Progenitor cell of endocrine pancreas (in vitro differentiated cells): Measurements from ENCODE around the gene RASGEF1C. TPM values are rescaled to one million over a fixed set of nuclear protein-coding genes. Genes with fewer than 3 reads are reported as not detected.

Source experiments
- DNase-seq: peaks from one replicate; pipeline ENCODE4 v3.0.0; 2021; ENCODE audit warnings: low spot score; ENCODE audit not compliant: unreplicated experiment
- H3K27ac Mint-ChIP-seq: 2 replicates; pipeline ENCODE4 v1.8.0; 2021; ENCODE audit warnings: mild to moderate bottlenecking, moderate library complexity, mixed read lengths
- H3K27me3 Mint-ChIP-seq: 2 replicates; pipeline ENCODE4 v1.8.0; 2021; ENCODE audit warnings: mixed read lengths
- H3K36me3 Mint-ChIP-seq: 2 replicates; pipeline ENCODE4 v1.8.0; 2022; ENCODE audit warnings: mixed read lengths; ENCODE audit not compliant: insufficient read depth
- H3K4me1 Mint-ChIP-seq: 2 replicates; pipeline ENCODE4 v1.8.0; 2021; ENCODE audit warnings: low read depth, mixed read lengths
- H3K4me3 Mint-ChIP-seq: 2 replicates; pipeline ENCODE4 v1.8.0; 2021; ENCODE audit warnings: low read depth, mild to moderate bottlenecking, moderate library complexity, mixed read lengths
- H3K9me3 Mint-ChIP-seq: 2 replicates; pipeline ENCODE4 v1.8.0; 2021; ENCODE audit warnings: low read depth, mixed read lengths
- CTCF ChIP-seq: fragments of 200-600 bp; sonication (generic); IDR thresholded peaks from one replicate; pipeline ENCODE4 v1.5.0; 2021; ENCODE audit warnings: antibody characterized with exemption, mild to moderate bottlenecking; ENCODE audit not compliant: unreplicated experiment
- total RNA-seq: library from RNA; stranded (reverse); gene quantifications from 2 replicates; pipeline ENCODE4 v1.2.1, GENCODE V29; 2021

Gene RASGEF1C
- total RNA-seq, 1 donor from 2014 or later = 1.3 TPM

DNA sequence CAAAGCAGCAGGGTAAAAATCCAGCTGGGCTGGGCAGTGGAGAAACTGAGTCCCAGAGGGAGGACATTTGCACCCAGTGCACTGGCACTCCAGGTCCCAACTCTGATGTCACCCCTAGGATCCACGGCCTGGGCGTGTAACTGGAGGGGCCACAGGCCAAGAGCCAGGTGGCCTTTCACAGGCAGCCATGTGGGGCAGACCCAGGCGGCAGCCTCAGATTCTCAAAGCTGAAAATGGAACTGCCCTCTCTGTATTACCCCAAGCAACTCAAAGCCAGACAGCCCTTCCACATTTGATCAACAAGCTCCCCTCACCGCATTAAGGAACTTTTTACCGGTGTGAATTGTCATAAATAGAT is 46.7 kb downstream of the RASGEF1C start:
- TF ChIP-seq CTCF = no peak
- Mint-ChIP-seq H3K27ac (no peak overlapping the region), H3K9me3 (peaks cover 11% of the 10 kb centered on the region), H3K4me1 (no peaks in the 10 kb centered on the region), H3K36me3 (no peaks in the 10 kb centered on the region), H3K4me3 (no peak overlapping the region), H3K27me3 (peaks cover 23% of the 10 kb centered on the region)
- no peak for DNase-seq

GRCh38 chr5:180161420-180162303 is 47.3 kb downstream of the RASGEF1C start:
- Mint-ChIP-seq H3K4me3 (no peak overlapping the region), H3K27me3 (peaks cover 23% of the 10 kb centered on the region), H3K9me3 (peaks cover 11% of the 10 kb centered on the region), H3K4me1 (no peaks in the 10 kb centered on the region), H3K27ac (no peak overlapping the region), H3K36me3 (no peaks in the 10 kb centered on the region)
- DNase-seq = no peak
- no peak for TF ChIP-seq CTCF

DNA sequence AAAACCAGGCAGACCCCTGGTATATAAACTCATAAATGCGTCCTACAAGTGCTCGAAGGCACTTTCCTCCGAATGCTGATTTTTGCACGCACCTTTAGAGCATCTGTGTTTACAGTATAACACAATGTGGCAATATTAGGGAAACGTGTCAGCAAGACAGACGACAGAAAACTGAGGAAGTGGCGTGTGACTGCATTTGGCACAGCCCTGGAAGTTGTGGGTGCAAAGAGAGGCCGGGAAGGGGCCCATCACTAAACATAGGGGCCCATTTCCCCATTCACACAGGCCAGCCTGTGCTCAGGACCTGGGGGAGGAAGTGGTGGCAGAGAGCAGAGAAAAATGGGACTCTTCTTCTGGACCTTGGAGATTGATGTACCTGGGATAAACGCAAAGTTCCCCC is 48.2 kb downstream of the RASGEF1C start:
- Mint-ChIP-seq H3K4me1 (no peaks in the 10 kb centered on the region), H3K36me3 (no peaks in the 10 kb centered on the region), H3K27ac (no peak overlapping the region), H3K4me3 (no peak overlapping the region), H3K9me3 (peaks cover 11% of the 10 kb centered on the region), H3K27me3 (peaks cover 23% of the 10 kb centered on the region)
- DNase-seq = no peak
- no peak for TF ChIP-seq CTCF

GRCh38 chr5:180160215-180160614 is 48.8 kb downstream of the RASGEF1C start:
- Mint-ChIP-seq H3K9me3 (peaks cover 11% of the 10 kb centered on the region), H3K36me3 (no peaks in the 10 kb centered on the region), H3K4me1 (no peaks in the 10 kb centered on the region), H3K27ac (no peak overlapping the region), H3K27me3 (peaks cover 23% of the 10 kb centered on the region), H3K4me3 (no peak overlapping the region)
- no peak for DNase-seq
- no peak for TF ChIP-seq CTCF

GRCh38 chr5:180159756-180160155 is 49.3 kb downstream of the RASGEF1C start:
- peaks cover 22% of the 10 kb centered on the region for H3K27me3 Mint-ChIP-seq
- no peak overlapping the region for H3K4me3 Mint-ChIP-seq
- no peak overlapping the region for H3K27ac Mint-ChIP-seq
- no peak for DNase-seq
- no peaks in the 10 kb centered on the region for H3K36me3 Mint-ChIP-seq
- no peak for TF ChIP-seq CTCF
- H3K4me1 Mint-ChIP-seq = no peaks in the 10 kb centered on the region
- peaks cover 9% of the 10 kb centered on the region for H3K9me3 Mint-ChIP-seq
